Type B pancreatic cell (in vitro differentiated cells): ENCODE measurements around the gene ERC1. TPM values are rescaled to one million over a fixed set of nuclear protein-coding genes. Genes with fewer than 3 reads are reported as not detected.

Experiments
- DNase-seq: peaks from one replicate; pipeline ENCODE4 v3.0.0; 2021; ENCODE audit warnings: mixed read lengths; ENCODE audit not compliant: unreplicated experiment; ENCODE audit errors: extremely low spot score
- H3K27ac Mint-ChIP-seq: 2 replicates; pipeline ENCODE4 v1.8.0; 2021; ENCODE audit warnings: mild to moderate bottlenecking, mixed read lengths
- H3K27me3 Mint-ChIP-seq: 2 replicates; pipeline ENCODE4 v1.8.0; 2021; ENCODE audit warnings: mixed read lengths
- H3K36me3 Mint-ChIP-seq: 2 replicates; pipeline ENCODE4 v1.8.0; 2021; ENCODE audit warnings: mixed read lengths
- H3K4me1 Mint-ChIP-seq: one replicate; pipeline ENCODE4 v1.8.0; 2021; ENCODE audit warnings: mixed read lengths; ENCODE audit not compliant: unreplicated experiment
- H3K4me3 Mint-ChIP-seq: 2 replicates; pipeline ENCODE4 v1.8.0; 2021; ENCODE audit warnings: mild to moderate bottlenecking, mixed read lengths
- H3K9me3 Mint-ChIP-seq: 2 replicates; pipeline ENCODE4 v1.8.0; 2021; ENCODE audit warnings: mixed read lengths
- CTCF ChIP-seq: fragments of 200-600 bp; sonication (generic); conservative IDR thresholded peaks from 2 replicates; pipeline ENCODE4 v1.5.0; 2021; ENCODE audit warnings: antibody characterized with exemption, mild to moderate bottlenecking
- total RNA-seq: library from RNA; stranded (reverse); gene quantifications from 2 replicates; pipeline ENCODE4 v1.2.1, GENCODE V29; 2021; ENCODE audit warnings: low replicate concordance

The ERC1 gene
- total RNA-seq, 1 donor from 2014 or later, result 62.8 TPM

GRCh38 chr12:1030779-1031178 lies 39.8 kb downstream of the ERC1 start:
- no peak for DNase-seq
- H3K4me1 Mint-ChIP-seq, result no peaks in the 10 kb centered on the region
- H3K27me3 Mint-ChIP-seq, result no peaks in the 10 kb centered on the region
- H3K9me3 Mint-ChIP-seq, result peaks cover 4% of the 10 kb centered on the region
- no peak for TF ChIP-seq CTCF
- H3K36me3 Mint-ChIP-seq, result peaks cover 48% of the 10 kb centered on the region
- H3K4me3 Mint-ChIP-seq, result no peak overlapping the region
- no peak overlapping the region for H3K27ac Mint-ChIP-seq

- TF ChIP-seq CTCF, result no peak
- no peaks in the 10 kb centered on the region for H3K4me1 Mint-ChIP-seq
- no peak overlapping the region for H3K27ac Mint-ChIP-seq
- no peak overlapping the region for H3K4me3 Mint-ChIP-seq
- peaks cover 4% of the 10 kb centered on the region for H3K9me3 Mint-ChIP-seq
- no peak for DNase-seq
- no peaks in the 10 kb centered on the region for H3K27me3 Mint-ChIP-seq
- peaks cover 40% of the 10 kb centered on the region for H3K36me3 Mint-ChIP-seq
Observed at GRCh38 chr12:1034243-1034642, 43.2 kb downstream of the ERC1 start.

- no peaks in the 10 kb centered on the region for H3K4me1 Mint-ChIP-seq
- H3K27ac Mint-ChIP-seq, result no peak overlapping the region
- H3K4me3 Mint-ChIP-seq, result no peak overlapping the region
Observed at GRCh38 chr12:1034751-1035457, 43.9 kb downstream of the ERC1 start.

GRCh38 chr12:1041478-1041877 lies 50.5 kb downstream of the ERC1 start:
- peaks cover 34% of the 10 kb centered on the region for H3K36me3 Mint-ChIP-seq
- H3K9me3 Mint-ChIP-seq, result no peaks in the 10 kb centered on the region
- TF ChIP-seq CTCF, result no peak
- no peak overlapping the region for H3K4me3 Mint-ChIP-seq
- no peaks in the 10 kb centered on the region for H3K27me3 Mint-ChIP-seq
- peaks cover 3% of the 10 kb centered on the region for H3K4me1 Mint-ChIP-seq
- DNase-seq, result no peak
- no peak overlapping the region for H3K27ac Mint-ChIP-seq

More at GRCh38 chr12:1034751-1035457, 43.9 kb downstream of the ERC1 start:
- DNase-seq, result no peak
- Mint-ChIP-seq H3K9me3 (peaks cover 4% of the 10 kb centered on the region), H3K36me3 (peaks cover 46% of the 10 kb centered on the region), H3K27me3 (no peaks in the 10 kb centered on the region)
- TF ChIP-seq CTCF, result no peak

GRCh38 chr12:1044199-1044598 lies 53.2 kb downstream of the ERC1 start:
- Mint-ChIP-seq H3K4me3 (no peak overlapping the region), H3K27me3 (no peaks in the 10 kb centered on the region), H3K9me3 (no peaks in the 10 kb centered on the region), H3K27ac (no peak overlapping the region), H3K4me1 (peaks cover 7% of the 10 kb centered on the region), H3K36me3 (peaks cover 27% of the 10 kb centered on the region)
- DNase-seq, result no peak
- TF ChIP-seq CTCF, result no peak
